GM19193 (cell line): ENCODE data around the gene KLHL9.

Experiments used
- POLR2A ChIP-seq: IDR thresholded peaks from 4 replicates; pipeline ENCODE4 v1.6.1; 2011; ENCODE audit not compliant: insufficient read depth, insufficient read length; ENCODE audit errors: extremely low read depth

Gene KLHL9

GRCh38 chr9:21324047-21324446, 11.2 kb downstream of the KLHL9 start:
- no peak for TF ChIP-seq POLR2A

GRCh38 chr9:21322911-21323461, 12.2 kb downstream of the KLHL9 start:
- no peak for TF ChIP-seq POLR2A

GRCh38 chr9:21320465-21320864, 14.7 kb downstream of the KLHL9 start:
- TF ChIP-seq POLR2A = no peak

- TF ChIP-seq POLR2A = no peak
Observed at GRCh38 chr9:21317956-21318923, 17.0 kb downstream of the KLHL9 start.

GRCh38 chr9:21316860-21317259, 18.3 kb downstream of the KLHL9 start:
- TF ChIP-seq POLR2A = no peak

- no peak for TF ChIP-seq POLR2A
Observed at GRCh38 chr9:21316032-21316842, 19.0 kb downstream of the KLHL9 start.

GRCh38 chr9:21314152-21314551, 21.1 kb downstream of the KLHL9 start:
- no peak for TF ChIP-seq POLR2A

- TF ChIP-seq POLR2A = no peak
Observed at GRCh38 chr9:21311889-21312288, 23.3 kb downstream of the KLHL9 start.

GRCh38 chr9:21305213-21305612, 30.0 kb downstream of the KLHL9 start, which contains the start of gene IFNA5:
Gene IFNA5, minus strand, starts transcription at chr9:21305313. Its CDS starts 57 bp downstream, at chr9:21305256.
- no peak for TF ChIP-seq POLR2A

GRCh38 chr9:21295992-21296391, 39.2 kb downstream of the KLHL9 start:
- no peak for TF ChIP-seq POLR2A

GRCh38 chr9:21294904-21295538, 40.2 kb downstream of the KLHL9 start:
- no peak for TF ChIP-seq POLR2A

- TF ChIP-seq POLR2A = no peak
Observed at GRCh38 chr9:21294364-21294774, 40.8 kb downstream of the KLHL9 start.

GRCh38 chr9:21289848-21290247, 45.4 kb downstream of the KLHL9 start:
- TF ChIP-seq POLR2A = no peak

- no peak for TF ChIP-seq POLR2A
Observed at GRCh38 chr9:21287280-21287679, 47.9 kb downstream of the KLHL9 start.

GRCh38 chr9:21286659-21287058, 48.5 kb downstream of the KLHL9 start:
- TF ChIP-seq POLR2A = no peak
